Nephron progenitor cell (in vitro differentiated cells): ENCODE data around the gene MYLK4.

ENCODE experiments used
- DNase-seq: peaks from one replicate; pipeline ENCODE4 v3.0.0; 2021
- H3K27ac Mint-ChIP-seq: 2 replicates; pipeline ENCODE4 v1.8.0; 2021; ENCODE audit warnings: mild to moderate bottlenecking, moderate library complexity, mixed read lengths
- H3K27me3 Mint-ChIP-seq: 2 replicates; pipeline ENCODE4 v1.8.0; 2021; ENCODE audit warnings: mild to moderate bottlenecking, low read depth, mixed read lengths; ENCODE audit not compliant: poor library complexity
- H3K36me3 Mint-ChIP-seq: 2 replicates; pipeline ENCODE4 v1.8.0; 2021; ENCODE audit warnings: low read depth, mixed read lengths
- H3K4me1 Mint-ChIP-seq: 2 replicates; pipeline ENCODE4 v1.8.0; 2021; ENCODE audit warnings: mixed read lengths
- H3K4me3 Mint-ChIP-seq: 2 replicates; pipeline ENCODE4 v1.8.0; 2021; ENCODE audit warnings: mild to moderate bottlenecking, moderate library complexity, mixed read lengths
- H3K9me3 Mint-ChIP-seq: 2 replicates; pipeline ENCODE4 v1.8.0; 2021; ENCODE audit warnings: mild to moderate bottlenecking, moderate library complexity, mixed read lengths
- TF ChIP-seq, protein P1 (sequence below): fragments of 200-600 bp; sonication (generic); IDR thresholded peaks from 2 replicates; pipeline ENCODE4 v1.5.0; 2021; ENCODE audit warnings: antibody characterized with exemption

MYLK4 gene

DNA sequence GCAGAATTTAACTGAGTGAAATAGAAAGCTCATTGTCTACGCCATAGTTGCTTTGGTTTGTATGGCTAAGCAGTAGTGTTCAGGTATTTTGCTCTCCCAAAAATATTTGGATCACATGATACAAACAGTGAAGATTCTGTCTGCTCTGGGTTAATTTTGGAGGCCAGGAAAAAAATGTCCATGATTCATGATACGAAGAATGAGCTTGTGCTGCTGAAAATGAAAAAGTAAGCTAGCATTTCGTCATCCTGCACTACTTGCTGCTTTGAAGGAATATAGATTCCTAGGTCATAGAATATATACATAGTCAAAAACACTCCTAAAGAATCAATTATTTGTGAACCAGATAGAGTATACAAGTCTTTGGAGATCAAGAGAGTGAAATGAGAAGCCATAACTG lies 22.7 kb upstream of the MYLK4 start:
- no peak for DNase-seq
- H3K9me3 Mint-ChIP-seq: no peaks in the 10 kb centered on the region
- H3K27ac Mint-ChIP-seq: no peak overlapping the region
- no peaks in the 10 kb centered on the region for H3K27me3 Mint-ChIP-seq
- TF ChIP-seq, protein P1, sequence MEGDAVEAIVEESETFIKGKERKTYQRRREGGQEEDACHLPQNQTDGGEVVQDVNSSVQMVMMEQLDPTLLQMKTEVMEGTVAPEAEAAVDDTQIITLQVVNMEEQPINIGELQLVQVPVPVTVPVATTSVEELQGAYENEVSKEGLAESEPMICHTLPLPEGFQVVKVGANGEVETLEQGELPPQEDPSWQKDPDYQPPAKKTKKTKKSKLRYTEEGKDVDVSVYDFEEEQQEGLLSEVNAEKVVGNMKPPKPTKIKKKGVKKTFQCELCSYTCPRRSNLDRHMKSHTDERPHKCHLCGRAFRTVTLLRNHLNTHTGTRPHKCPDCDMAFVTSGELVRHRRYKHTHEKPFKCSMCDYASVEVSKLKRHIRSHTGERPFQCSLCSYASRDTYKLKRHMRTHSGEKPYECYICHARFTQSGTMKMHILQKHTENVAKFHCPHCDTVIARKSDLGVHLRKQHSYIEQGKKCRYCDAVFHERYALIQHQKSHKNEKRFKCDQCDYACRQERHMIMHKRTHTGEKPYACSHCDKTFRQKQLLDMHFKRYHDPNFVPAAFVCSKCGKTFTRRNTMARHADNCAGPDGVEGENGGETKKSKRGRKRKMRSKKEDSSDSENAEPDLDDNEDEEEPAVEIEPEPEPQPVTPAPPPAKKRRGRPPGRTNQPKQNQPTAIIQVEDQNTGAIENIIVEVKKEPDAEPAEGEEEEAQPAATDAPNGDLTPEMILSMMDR: no peak
- H3K36me3 Mint-ChIP-seq: peaks cover 62% of the 10 kb centered on the region
- H3K4me1 Mint-ChIP-seq: peaks cover 28% of the 10 kb centered on the region
- H3K4me3 Mint-ChIP-seq: no peak overlapping the region

DNA sequence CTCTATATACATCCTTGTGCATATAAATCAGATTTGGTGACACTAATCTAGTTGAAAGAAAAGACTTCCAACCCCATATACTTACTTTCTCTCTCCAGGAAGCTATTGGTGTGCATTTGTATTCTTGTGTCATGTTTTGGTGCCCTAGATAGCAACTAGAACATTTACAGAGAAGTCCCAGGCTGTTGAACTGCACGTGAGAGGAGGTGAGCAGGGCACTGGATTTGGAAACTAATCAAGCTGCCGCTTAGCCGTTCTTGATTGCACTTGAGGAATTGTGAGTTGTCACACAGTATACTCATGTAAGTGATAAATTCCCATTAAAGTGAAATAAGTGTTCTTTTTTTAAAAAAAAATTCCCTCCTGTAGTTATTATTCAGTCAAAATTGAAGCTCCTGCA lies 22.1 kb upstream of the MYLK4 start:
- no peak overlapping the region for H3K27ac Mint-ChIP-seq
- no peaks in the 10 kb centered on the region for H3K9me3 Mint-ChIP-seq
- TF ChIP-seq, protein P1: no peak
- H3K27me3 Mint-ChIP-seq: no peaks in the 10 kb centered on the region
- peaks cover 34% of the 10 kb centered on the region for H3K4me1 Mint-ChIP-seq
- no peak overlapping the region for H3K4me3 Mint-ChIP-seq
- H3K36me3 Mint-ChIP-seq: peaks cover 63% of the 10 kb centered on the region
- no peak for DNase-seq

- Mint-ChIP-seq H3K4me1 (peaks cover 45% of the 10 kb centered on the region), H3K27ac (no peak overlapping the region)
These were observed 20.4 kb upstream of the MYLK4 start for GRCh38 chr6:2771079-2771478.

GRCh38 chr6:2770171-2770570 lies 19.4 kb upstream of the MYLK4 start:
- Mint-ChIP-seq H3K4me1 (peaks cover 45% of the 10 kb centered on the region), H3K9me3 (no peaks in the 10 kb centered on the region), H3K4me3 (peak overlapping the region; percentile 14), H3K27me3 (no peaks in the 10 kb centered on the region), H3K36me3 (peaks cover 49% of the 10 kb centered on the region), H3K27ac (no peak overlapping the region)
- TF ChIP-seq, protein P1: no peak
- DNase-seq: no peak

More at GRCh38 chr6:2771079-2771478, 20.4 kb upstream of the MYLK4 start:
- TF ChIP-seq, protein P1: no peak
- H3K36me3 Mint-ChIP-seq: peaks cover 54% of the 10 kb centered on the region
- DNase-seq: no peak
- no peak overlapping the region for H3K4me3 Mint-ChIP-seq
- H3K27me3 Mint-ChIP-seq: no peaks in the 10 kb centered on the region
- no peaks in the 10 kb centered on the region for H3K9me3 Mint-ChIP-seq

GRCh38 chr6:2768696-2769095 lies 18.0 kb upstream of the MYLK4 start:
- peaks cover 38% of the 10 kb centered on the region for H3K36me3 Mint-ChIP-seq
- no peak for DNase-seq
- peaks cover 4% of the 10 kb centered on the region for H3K9me3 Mint-ChIP-seq
- H3K27me3 Mint-ChIP-seq: no peaks in the 10 kb centered on the region
- H3K4me3 Mint-ChIP-seq: peak overlapping the region; percentile 82
- H3K27ac Mint-ChIP-seq: no peak overlapping the region
- TF ChIP-seq, protein P1: no peak
- H3K4me1 Mint-ChIP-seq: peaks cover 55% of the 10 kb centered on the region

DNA sequence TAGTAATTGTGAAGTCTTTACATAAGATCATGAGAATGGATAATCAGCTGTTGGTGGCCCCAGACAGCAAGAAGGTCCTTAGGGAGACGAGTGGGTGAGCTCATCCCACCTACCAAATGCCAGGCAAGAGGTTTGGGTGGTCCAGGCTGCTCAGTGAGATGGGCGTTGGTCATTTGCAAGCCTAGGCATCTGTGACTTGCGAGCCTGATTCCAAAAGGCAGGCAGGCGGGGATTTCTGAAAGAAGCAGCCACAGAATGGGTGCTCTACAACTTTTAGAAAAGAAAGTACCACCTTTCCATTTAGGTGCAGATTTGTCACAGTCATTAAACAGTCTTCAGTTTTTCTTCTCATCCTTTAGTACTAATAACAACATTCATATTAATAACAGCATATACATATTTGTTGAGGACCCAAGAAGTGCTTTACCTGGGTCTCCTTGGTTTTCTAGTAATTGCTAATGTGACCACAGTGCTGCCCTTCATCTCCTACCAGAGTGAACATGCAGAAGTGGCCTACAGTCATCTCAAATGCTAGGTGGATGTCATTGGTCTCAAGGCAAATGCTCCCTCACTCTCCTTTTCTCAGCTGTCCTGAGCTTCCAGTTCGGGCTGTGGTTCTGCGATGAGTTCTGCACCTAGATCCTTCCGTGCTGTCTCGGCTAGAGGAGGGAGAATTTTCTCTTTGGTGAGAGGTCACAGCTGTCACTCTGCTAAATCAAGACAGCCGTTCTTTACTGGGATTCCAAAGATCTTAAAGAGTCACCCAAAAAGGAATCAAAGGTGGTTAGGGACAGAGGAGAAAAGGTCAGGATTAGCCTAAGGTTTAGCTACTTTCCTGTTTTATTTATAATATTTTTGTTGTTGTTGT lies 17.2 kb upstream of the MYLK4 start:
- peaks cover 30% of the 10 kb centered on the region for H3K36me3 Mint-ChIP-seq
- peaks cover 4% of the 10 kb centered on the region for H3K9me3 Mint-ChIP-seq
- TF ChIP-seq, protein P1: no peak
- no peak overlapping the region for H3K27ac Mint-ChIP-seq
- H3K4me3 Mint-ChIP-seq: peak overlapping the region; percentile 82
- no peaks in the 10 kb centered on the region for H3K27me3 Mint-ChIP-seq
- peaks cover 55% of the 10 kb centered on the region for H3K4me1 Mint-ChIP-seq
- DNase-seq: no peak
